PFSK-1 (cell line): ENCODE data around the gene ZNF608.

ENCODE experiments used
- FOXP2 ChIP-seq: optimal IDR thresholded peaks from 2 replicates; pipeline ENCODE3; 2011; ENCODE audit warnings: borderline replicate concordance, control low read depth, inconsistent platforms; ENCODE audit not compliant: insufficient read depth; ENCODE audit errors: extremely low read length, extremely low read depth
- POLR2AphosphoS5 ChIP-seq: IDR thresholded peaks from 2 replicates; pipeline ENCODE4 v1.6.1; 2012; ENCODE audit warnings: low read depth, mild to moderate bottlenecking, control low read depth, low read length, moderate library complexity
- REST ChIP-seq, 2 experiments: IDR thresholded peaks; 2 replicates each; pipeline versions ENCODE4 v1.6.1 to v1.8.0; 2011 to 2012; ENCODE audit warnings: low read depth in 2 of 2, low read length in 2 of 2, control low read depth in 1 of 2, inconsistent platforms in 1 of 2, mild to moderate bottlenecking in 1 of 2, moderate library complexity in 1 of 2; ENCODE audit not compliant: insufficient read depth in 1 of 2
- SIN3A ChIP-seq: IDR thresholded peaks from 2 replicates; pipeline ENCODE4 v1.6.1; 2012; ENCODE audit warnings: mild to moderate bottlenecking, low read length, moderate library complexity, borderline replicate concordance; ENCODE audit not compliant: insufficient read depth
- TAF1 ChIP-seq: IDR thresholded peaks from 2 replicates; pipeline ENCODE4 v1.6.1; 2012; ENCODE audit warnings: low read length, control low read depth, borderline replicate concordance; ENCODE audit not compliant: insufficient read depth

ZNF608 gene

GRCh38 chr5:124719113-124719967, 27.1 kb downstream of the ZNF608 start:
- TF ChIP-seq SIN3A (no peak), TAF1 (no peak), REST (IDR thresholded peaks at IDR 0.05; ENCODE audit: insufficient read depth in 1 of 2, low read depth in 2 of 2, low read length in 2 of 2) (no peak), FOXP2 (no peak), POLR2AphosphoS5 (no peak)

- no peak for TF ChIP-seq SIN3A
- no peak for TF ChIP-seq REST (IDR thresholded peaks at IDR 0.05; ENCODE audit: insufficient read depth in 1 of 2, low read depth in 2 of 2, low read length in 2 of 2)
- no peak for TF ChIP-seq POLR2AphosphoS5
- TF ChIP-seq FOXP2 = no peak
- no peak for TF ChIP-seq TAF1
These were observed 28.1 kb downstream of the ZNF608 start for GRCh38 chr5:124718380-124718789.

- TF ChIP-seq POLR2AphosphoS5 = no peak
- TF ChIP-seq SIN3A = no peak
- no peak for TF ChIP-seq TAF1
- TF ChIP-seq FOXP2 = no peak
- TF ChIP-seq REST (IDR thresholded peaks at IDR 0.05; ENCODE audit: insufficient read depth in 1 of 2, low read depth in 2 of 2, low read length in 2 of 2) = no peak
These were observed 30.3 kb downstream of the ZNF608 start for GRCh38 chr5:124716169-124716568.

- TF ChIP-seq TAF1 (no peak), SIN3A (no peak), REST (IDR thresholded peaks at IDR 0.05; ENCODE audit: insufficient read depth in 1 of 2, low read depth in 2 of 2, low read length in 2 of 2) (no peak), POLR2AphosphoS5 (no peak), FOXP2 (no peak)
These were observed 31.5 kb downstream of the ZNF608 start for GRCh38 chr5:124714910-124715309.
